CD1c-positive myeloid dendritic cell (primary cell): ENCODE data around the gene ACOT8.
"Not testable (repeated sequence)": the region's sequence is repeated elsewhere in the genome, so short reads cannot be mapped to it uniquely, and the experiment has no call there.

Experiments
- DNase-seq: peaks from one replicate; pipeline ENCODE4 v3.0.0-alpha.2; 2016; ENCODE audit errors: extremely low spot score

Gene ACOT8

GRCh38 chr20:45887346-45887715 is 30.1 kb upstream of the ACOT8 start, which contains the start of gene SPATA25:
SPATA25 (minus strand) TSS chr20:45887622; CDS start chr20:45887590, 32 bp downstream.
- DNase-seq = no peak

- no peak for DNase-seq
These were observed 29.6 kb upstream of the ACOT8 start for GRCh38 chr20:45886590-45887345.

GRCh38 chr20:45883100-45883469 is 25.9 kb upstream of the ACOT8 start:
- no peak for DNase-seq

- DNase-seq = no peak
These were observed 25.4 kb upstream of the ACOT8 start for GRCh38 chr20:45882469-45883099.

GRCh38 chr20:45880988-45881788 is 24.0 kb upstream of the ACOT8 start, which contains the start of gene ZSWIM1:
ZSWIM1 (plus strand) TSS chr20:45881227; CDS start chr20:45882593, 1,366 bp downstream.
- peak; percentile 100 for DNase-seq

- DNase-seq = no peak
These were observed 21.0 kb upstream of the ACOT8 start for GRCh38 chr20:45878076-45878761.

GRCh38 chr20:45874576-45874975 is 17.4 kb upstream of the ACOT8 start:
- no peak for DNase-seq

GRCh38 chr20:45874104-45874481 is 16.9 kb upstream of the ACOT8 start:
- not testable (repeated sequence) for DNase-seq

- no peak for DNase-seq
These were observed 16.4 kb upstream of the ACOT8 start for GRCh38 chr20:45873409-45874103.

- DNase-seq = no peak
These were observed 15.4 kb upstream of the ACOT8 start for GRCh38 chr20:45872626-45873025.

- no peak for DNase-seq
These were observed 10.6 kb upstream of the ACOT8 start for GRCh38 chr20:45867819-45868176.

- DNase-seq = no peak
These were observed 10.1 kb upstream of the ACOT8 start for GRCh38 chr20:45867136-45867818.

GRCh38 chr20:45866454-45866853 is 9.3 kb upstream of the ACOT8 start:
- DNase-seq = no peak

GRCh38 chr20:45863543-45864470 is 6.6 kb upstream of the ACOT8 start:
- no peak for DNase-seq

GRCh38 chr20:45861221-45862075 is 4.3 kb upstream of the ACOT8 start:
- no peak for DNase-seq

- DNase-seq = no peak
These were observed 3.5 kb upstream of the ACOT8 start for GRCh38 chr20:45860560-45861220.

GRCh38 chr20:45859916-45860315 is 2.7 kb upstream of the ACOT8 start:
- no peak for DNase-seq

GRCh38 chr20:45857882-45858216 is 657 bp upstream of the ACOT8 start:
- no peak for DNase-seq
